ENCODE results near the gene UBXN6.
A peak's percentile ranks its signal among the peaks of the same experiment; 100 is the strongest.

The UBXN6 gene

GRCh38 chr19:4442819-4443146 lies 14.8 kb downstream of the UBXN6 start:
- no peak for DNase-seq (ENCODE audit: low spot score)

- no peak for DNase-seq (ENCODE audit: low spot score)
Observed at GRCh38 chr19:4441994-4442818, 15.4 kb downstream of the UBXN6 start.

- no peak for DNase-seq (ENCODE audit: low spot score)
Observed at GRCh38 chr19:4439243-4439642, 18.4 kb downstream of the UBXN6 start.

GRCh38 chr19:4437103-4437502 lies 20.5 kb downstream of the UBXN6 start:
- no peak for DNase-seq (ENCODE audit: low spot score)

GRCh38 chr19:4436231-4436630 lies 21.4 kb downstream of the UBXN6 start:
- DNase-seq (ENCODE audit: low spot score), result no peak

- DNase-seq (ENCODE audit: low spot score), result no peak
Observed at GRCh38 chr19:4434391-4434790, 23.2 kb downstream of the UBXN6 start.

- no peak for DNase-seq (ENCODE audit: low spot score)
Observed at GRCh38 chr19:4432918-4433506, 24.6 kb downstream of the UBXN6 start.

- DNase-seq (ENCODE audit: low spot score), result no peak
Observed at GRCh38 chr19:4431808-4432674, 25.6 kb downstream of the UBXN6 start.

- no peak for DNase-seq (ENCODE audit: low spot score)
Observed at GRCh38 chr19:4431296-4431695, 26.3 kb downstream of the UBXN6 start.

GRCh38 chr19:4430760-4431159 lies 26.8 kb downstream of the UBXN6 start:
- no peak for DNase-seq (ENCODE audit: low spot score)

GRCh38 chr19:4429771-4430171 lies 27.8 kb downstream of the UBXN6 start:
- DNase-seq (ENCODE audit: low spot score), result no peak

GRCh38 chr19:4429256-4429655 lies 28.3 kb downstream of the UBXN6 start:
- DNase-seq (ENCODE audit: low spot score), result no peak

GRCh38 chr19:4428326-4428975 lies 29.1 kb downstream of the UBXN6 start:
- DNase-seq (ENCODE audit: low spot score), result no peak

GRCh38 chr19:4425537-4425936 lies 32.1 kb downstream of the UBXN6 start:
- no peak for DNase-seq (ENCODE audit: low spot score)

GRCh38 chr19:4423416-4424126 lies 34.0 kb downstream of the UBXN6 start:
- DNase-seq (ENCODE audit: low spot score), result no peak

- no peak for DNase-seq (ENCODE audit: low spot score)
Observed at GRCh38 chr19:4416268-4416667, 41.3 kb downstream of the UBXN6 start.

GRCh38 chr19:4415352-4415751 lies 42.2 kb downstream of the UBXN6 start:
- DNase-seq (ENCODE audit: low spot score), result peak; percentile 36

- no peak for DNase-seq (ENCODE audit: low spot score)
Observed at GRCh38 chr19:4414800-4415321, 42.7 kb downstream of the UBXN6 start.

GRCh38 chr19:4414144-4414799 lies 43.3 kb downstream of the UBXN6 start:
- no peak for DNase-seq (ENCODE audit: low spot score)

- no peak for DNase-seq (ENCODE audit: low spot score)
Observed at GRCh38 chr19:4413588-4413987, 44.0 kb downstream of the UBXN6 start.
